ENCODE results near the gene EPO. TPM values are rescaled to one million over a fixed set of nuclear protein-coding genes. Genes with fewer than 3 reads are reported as not detected.

EPO gene
- total RNA-seq, 1 donor from 2014 or later, result 0.58 TPM

GRCh38 chr7:100705753-100706671 lies 14.3 kb upstream of the EPO start, which contains the start of gene POP7:
Gene POP7, plus strand, starts transcription at chr7:100706121. Its CDS starts 710 bp downstream, at chr7:100706831.
- DNase-seq (ENCODE audit: low spot score), result peak; percentile 100
- Histone ChIP-seq H3K4me2 (peak within 1 kb of the TSS; percentile 84), H3K27me3 (no peaks in the 10 kb centered on the region), H3K4me3 (peak within 1 kb of the TSS; percentile 90), H4K20me1 (ENCODE audit: low read depth) (peaks cover 16% of the 10 kb centered on the region), H3F3A (ENCODE audit: low read depth) (peaks cover 12% of the 10 kb centered on the region), H3K4me1 (peaks cover 14% of the 10 kb centered on the region), H3K9ac (peak within 1 kb of the TSS; percentile 94), H3K9me3 (ENCODE audit: low read depth) (no peaks in the 10 kb centered on the region), H3K36me3 (peaks cover 4% of the 10 kb centered on the region), H2AFZ (replicated peaks) (peak within 1 kb of the TSS; percentile 89), H3K27ac (peak within 1 kb of the TSS; percentile 87), H3K79me2 (ENCODE audit: low read depth) (peaks cover 24% of the 10 kb centered on the region)
- H3K4me1 Mint-ChIP-seq, result peaks cover 10% of the 10 kb centered on the region
- H3K9me3 Mint-ChIP-seq, result no peaks in the 10 kb centered on the region
- peak within 1 kb of the TSS; percentile 96 for H3K27ac Mint-ChIP-seq
- peaks cover 2% of the 10 kb centered on the region for H3K27me3 Mint-ChIP-seq (ENCODE audit: insufficient read depth, low read depth)
- TF ChIP-seq EZH2 (IDR thresholded peaks at IDR 0.05) (no peak), CTCF (IDR thresholded peaks at IDR 0.05) (no peak), EZH2phosphoT487 (IDR thresholded peaks at IDR 0.05) (no peak)
- H3K36me3 Mint-ChIP-seq, result peaks cover 2% of the 10 kb centered on the region
- H3K4me3 Mint-ChIP-seq, result peak within 1 kb of the TSS; percentile 98

DNA sequence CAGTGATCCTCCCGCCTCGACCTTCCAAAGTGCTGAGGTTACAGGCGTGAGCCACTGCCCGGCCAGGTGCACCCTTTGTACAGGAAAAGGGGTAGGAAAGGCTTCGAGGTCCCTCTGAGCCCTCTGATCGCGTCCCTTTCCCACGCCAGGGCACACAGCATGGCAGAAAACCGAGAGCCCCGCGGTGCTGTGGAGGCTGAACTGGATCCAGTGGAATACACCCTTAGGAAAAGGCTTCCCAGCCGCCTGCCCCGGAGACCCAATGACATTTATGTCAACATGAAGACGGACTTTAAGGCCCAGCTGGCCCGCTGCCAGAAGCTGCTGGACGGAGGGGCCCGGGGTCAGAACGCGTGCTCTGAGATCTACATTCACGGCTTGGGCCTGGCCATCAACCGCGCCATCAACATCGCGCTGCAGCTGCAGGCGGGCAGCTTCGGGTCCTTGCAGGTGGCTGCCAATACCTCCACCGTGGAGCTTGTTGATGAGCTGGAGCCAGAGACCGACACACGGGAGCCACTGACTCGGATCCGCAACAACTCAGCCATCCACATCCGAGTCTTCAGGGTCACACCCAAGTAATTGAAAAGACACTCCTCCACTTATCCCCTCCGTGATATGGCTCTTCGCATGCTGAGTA lies 13.5 kb upstream of the EPO start:
- no peak overlapping the region for H2AFZ ChIP-seq (replicated peaks)
- H3K36me3 ChIP-seq, result peaks cover 4% of the 10 kb centered on the region
- peaks cover 16% of the 10 kb centered on the region for H4K20me1 ChIP-seq (ENCODE audit: low read depth)
- peak; percentile 29 for DNase-seq (ENCODE audit: low spot score)
- peaks cover 12% of the 10 kb centered on the region for H3F3A ChIP-seq (ENCODE audit: low read depth)
- no peaks in the 10 kb centered on the region for H3K27me3 ChIP-seq
- Mint-ChIP-seq H3K27ac (no peak overlapping the region), H3K27me3 (ENCODE audit: insufficient read depth, low read depth) (peaks cover 2% of the 10 kb centered on the region), H3K9me3 (no peaks in the 10 kb centered on the region), H3K4me1 (peaks cover 10% of the 10 kb centered on the region), H3K4me3 (peak overlapping the region; percentile 98), H3K36me3 (peaks cover 2% of the 10 kb centered on the region)
- no peak overlapping the region for H3K27ac ChIP-seq
- H3K9ac ChIP-seq, result peak overlapping the region; percentile 94
- H3K79me2 ChIP-seq (ENCODE audit: low read depth), result peaks cover 24% of the 10 kb centered on the region
- no peaks in the 10 kb centered on the region for H3K9me3 ChIP-seq (ENCODE audit: low read depth)
- H3K4me3 ChIP-seq, result peak overlapping the region; percentile 90
- H3K4me2 ChIP-seq, result peak overlapping the region; percentile 84
- no peak for TF ChIP-seq EZH2phosphoT487 (IDR thresholded peaks at IDR 0.05)
- no peak for TF ChIP-seq EZH2 (IDR thresholded peaks at IDR 0.05)
- TF ChIP-seq CTCF (IDR thresholded peaks at IDR 0.05), result no peak
- H3K4me1 ChIP-seq, result peaks cover 14% of the 10 kb centered on the region

DNA sequence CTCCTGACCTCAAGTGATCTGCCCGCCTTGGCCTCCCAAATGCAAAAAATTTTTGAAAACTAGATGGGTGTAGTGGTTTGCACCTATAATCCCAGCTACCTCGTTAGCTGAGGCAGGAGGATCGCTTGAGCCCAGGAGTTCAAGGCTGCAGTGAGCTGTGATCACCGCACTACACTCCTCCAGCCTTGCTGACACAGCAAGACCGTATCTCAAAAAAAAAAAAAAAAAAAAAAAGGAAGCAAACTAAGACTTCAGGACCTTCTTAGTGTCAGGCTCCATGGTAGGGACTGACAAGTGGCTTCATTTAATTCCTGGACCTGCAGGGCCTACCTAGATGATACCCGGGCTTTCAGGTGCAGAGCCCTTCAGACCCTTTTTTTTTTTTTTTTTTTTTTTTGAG lies 11.9 kb upstream of the EPO start:
- H4K20me1 ChIP-seq (ENCODE audit: low read depth), result peaks cover 16% of the 10 kb centered on the region
- peaks cover 24% of the 10 kb centered on the region for H3K79me2 ChIP-seq (ENCODE audit: low read depth)
- no peaks in the 10 kb centered on the region for H3K27me3 ChIP-seq
- H3K27ac Mint-ChIP-seq, result no peak overlapping the region
- H3K9me3 Mint-ChIP-seq, result no peaks in the 10 kb centered on the region
- no peak overlapping the region for H2AFZ ChIP-seq (replicated peaks)
- H3K27me3 Mint-ChIP-seq (ENCODE audit: insufficient read depth, low read depth), result peaks cover 2% of the 10 kb centered on the region
- no peaks in the 10 kb centered on the region for H3K9me3 ChIP-seq (ENCODE audit: low read depth)
- no peak for DNase-seq (ENCODE audit: low spot score)
- peak overlapping the region; percentile 57 for H3K4me3 Mint-ChIP-seq
- H3K4me1 ChIP-seq, result peaks cover 14% of the 10 kb centered on the region
- no peak for TF ChIP-seq CTCF (IDR thresholded peaks at IDR 0.05)
- TF ChIP-seq EZH2 (IDR thresholded peaks at IDR 0.05), result no peak
- no peak for TF ChIP-seq EZH2phosphoT487 (IDR thresholded peaks at IDR 0.05)
- no peak overlapping the region for H3K4me2 ChIP-seq
- H3K9ac ChIP-seq, result no peak overlapping the region
- H3K4me3 ChIP-seq, result no peak overlapping the region
- H3K36me3 Mint-ChIP-seq, result peaks cover 2% of the 10 kb centered on the region
- no peak overlapping the region for H3K27ac ChIP-seq
- H3K4me1 Mint-ChIP-seq, result peaks cover 10% of the 10 kb centered on the region
- peaks cover 12% of the 10 kb centered on the region for H3F3A ChIP-seq (ENCODE audit: low read depth)
- H3K36me3 ChIP-seq, result peaks cover 4% of the 10 kb centered on the region

All from neural progenitor cell (in vitro differentiated cells).